GM18870 (cell line): ENCODE data around the gene TEX29.

Experiments
- ATAC-seq: cut with Tn5 transposase; IDR thresholded peaks from one replicate; pipeline ENCODE4 v1.9.1; 2021; ENCODE audit warnings: moderate library complexity; ENCODE audit not compliant: unreplicated experiment

The TEX29 gene

DNA sequence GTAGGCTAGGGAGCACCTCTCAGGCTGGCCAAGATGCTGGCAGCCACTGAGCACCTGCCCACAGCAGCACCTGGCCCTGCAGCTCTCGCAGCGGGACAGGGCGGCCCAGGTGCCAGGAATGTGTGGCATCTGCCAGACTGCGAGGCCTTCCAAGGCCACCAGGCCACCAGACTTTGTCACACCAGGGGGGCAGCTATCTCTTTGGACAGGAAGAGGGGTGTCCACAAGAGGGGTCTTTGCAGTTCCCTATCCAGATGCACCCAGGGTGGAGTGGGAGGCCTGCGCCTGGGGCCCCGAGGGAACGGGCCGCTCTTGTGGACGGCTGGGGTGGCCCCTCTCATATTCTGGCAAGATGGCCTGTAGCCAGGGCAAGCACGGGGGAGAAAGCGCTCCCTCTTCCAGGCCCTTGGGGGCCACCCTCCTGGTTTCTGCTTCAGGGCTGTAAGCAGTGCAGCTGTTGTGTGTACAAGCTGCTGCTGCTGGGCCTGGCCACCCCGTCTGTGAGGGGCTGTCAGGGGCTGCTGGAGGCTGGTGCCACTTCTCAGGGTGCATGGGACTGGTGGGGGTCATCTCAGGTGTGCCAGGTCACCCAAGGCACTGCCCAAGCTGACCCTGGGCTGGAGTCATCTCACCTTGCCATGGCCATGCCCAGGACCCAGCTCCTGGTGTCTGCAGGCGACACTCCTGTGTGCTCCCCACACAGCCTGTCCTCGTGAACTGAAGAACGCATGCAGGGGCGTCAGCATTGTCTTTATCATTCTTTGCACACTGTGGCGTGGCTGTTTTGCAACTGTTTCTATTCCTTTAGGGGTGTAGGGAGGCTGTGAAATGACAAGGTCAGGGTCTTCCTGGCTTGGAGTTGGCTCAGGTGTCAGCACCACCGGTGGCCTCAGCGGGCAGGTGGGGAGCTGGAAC lies 1.8 kb downstream of the TEX29 start:
- ATAC-seq, result no peak

- no peak for ATAC-seq
These were observed 2.5 kb downstream of the TEX29 start for GRCh38 chr13:111322916-111323331.

DNA sequence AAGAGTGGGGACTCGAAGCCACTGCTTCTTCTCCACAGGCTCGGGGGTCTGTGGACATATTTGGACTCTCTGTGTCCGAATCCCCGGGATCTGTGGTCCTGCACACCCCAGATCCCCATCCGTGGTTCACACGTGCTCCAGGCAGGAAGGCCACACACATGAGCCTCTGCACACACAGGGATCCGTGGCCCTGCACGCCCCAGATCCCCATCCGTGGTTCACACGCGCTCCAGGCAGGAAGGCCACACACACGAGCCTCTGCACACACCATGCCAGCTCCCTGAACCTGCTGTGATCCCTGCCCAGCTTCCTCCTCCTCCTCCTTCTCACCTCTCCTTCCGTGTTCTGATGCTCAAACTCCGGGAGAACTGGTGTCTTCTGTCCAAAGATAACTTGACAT lies 3.1 kb downstream of the TEX29 start:
- no peak for ATAC-seq

DNA sequence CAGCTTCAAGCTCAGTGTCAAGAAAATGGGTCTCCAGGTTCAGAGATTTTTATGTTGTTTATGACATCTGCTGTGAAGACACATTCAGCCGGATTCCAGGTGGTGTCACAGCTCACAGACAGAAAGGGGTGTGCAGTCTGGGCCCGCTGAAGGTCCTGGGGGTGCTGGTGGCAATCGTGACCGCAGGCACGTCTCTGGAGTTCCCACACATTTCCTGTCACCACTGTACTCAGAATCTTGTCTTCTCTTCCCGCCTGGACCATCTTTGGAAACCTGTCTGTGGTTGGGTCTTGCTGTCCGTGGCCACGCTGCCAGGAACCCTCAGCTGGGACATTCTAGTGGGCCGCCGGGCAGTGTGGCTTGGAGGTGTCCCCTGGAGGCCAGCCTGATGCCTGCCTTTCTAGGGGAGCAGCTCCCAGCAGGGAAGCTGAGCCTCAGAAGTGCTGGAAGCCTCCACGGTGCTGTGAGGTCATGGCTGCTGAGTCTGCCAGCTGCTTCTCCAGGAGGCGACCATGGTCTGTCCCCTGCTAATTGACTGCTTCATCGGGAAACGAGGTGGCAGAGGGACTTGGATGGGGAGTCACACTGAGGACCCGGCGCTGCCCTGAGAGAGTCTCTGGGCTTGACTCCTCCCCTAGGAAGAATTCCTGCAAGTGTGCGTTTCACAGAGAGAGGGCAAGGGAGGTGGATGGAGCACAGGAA lies 3.7 kb downstream of the TEX29 start:
- no peak for ATAC-seq

GRCh38 chr13:111324736-111325135 lies 4.3 kb downstream of the TEX29 start:
- ATAC-seq, result no peak

DNA sequence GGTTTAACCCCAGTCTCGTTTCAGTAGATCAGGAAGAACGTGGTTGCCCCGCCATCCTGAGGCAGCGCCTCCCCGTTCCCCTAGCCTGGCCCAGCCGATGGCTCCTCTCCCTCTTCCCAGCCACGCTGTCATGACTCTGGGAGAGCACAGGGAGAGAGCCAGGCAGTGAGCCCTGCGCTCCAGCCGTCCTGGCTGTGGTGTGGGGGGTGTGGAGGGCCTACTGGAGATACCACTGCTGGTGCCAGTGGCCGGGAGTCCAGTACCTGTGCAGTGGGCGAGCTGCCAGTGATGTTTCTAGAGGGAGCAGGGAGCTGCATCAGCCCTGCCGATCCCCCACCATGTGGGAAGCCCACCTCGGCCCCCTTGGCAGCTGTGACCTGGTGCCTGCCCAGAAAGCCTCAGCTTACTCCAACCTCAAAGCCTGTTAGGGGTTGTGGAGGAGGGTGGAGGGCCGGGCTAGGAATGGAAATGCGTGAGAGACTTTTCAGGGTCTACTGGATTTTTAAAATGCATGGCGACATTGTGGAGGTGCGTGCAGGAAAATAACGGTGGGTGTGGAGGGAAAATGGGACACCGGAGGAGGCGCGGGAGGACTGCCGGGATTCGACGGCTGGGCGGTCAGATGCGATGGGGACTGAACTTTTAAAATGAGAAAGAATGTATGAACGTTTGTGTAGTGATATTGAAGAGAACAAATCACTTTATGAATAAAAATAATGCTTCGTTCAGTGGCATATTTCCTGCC lies 4.9 kb downstream of the TEX29 start:
- no peak for ATAC-seq

GRCh38 chr13:111325941-111326620 lies 5.6 kb downstream of the TEX29 start:
- no peak for ATAC-seq

- no peak for ATAC-seq
These were observed 6.2 kb downstream of the TEX29 start for GRCh38 chr13:111326621-111326965.

DNA sequence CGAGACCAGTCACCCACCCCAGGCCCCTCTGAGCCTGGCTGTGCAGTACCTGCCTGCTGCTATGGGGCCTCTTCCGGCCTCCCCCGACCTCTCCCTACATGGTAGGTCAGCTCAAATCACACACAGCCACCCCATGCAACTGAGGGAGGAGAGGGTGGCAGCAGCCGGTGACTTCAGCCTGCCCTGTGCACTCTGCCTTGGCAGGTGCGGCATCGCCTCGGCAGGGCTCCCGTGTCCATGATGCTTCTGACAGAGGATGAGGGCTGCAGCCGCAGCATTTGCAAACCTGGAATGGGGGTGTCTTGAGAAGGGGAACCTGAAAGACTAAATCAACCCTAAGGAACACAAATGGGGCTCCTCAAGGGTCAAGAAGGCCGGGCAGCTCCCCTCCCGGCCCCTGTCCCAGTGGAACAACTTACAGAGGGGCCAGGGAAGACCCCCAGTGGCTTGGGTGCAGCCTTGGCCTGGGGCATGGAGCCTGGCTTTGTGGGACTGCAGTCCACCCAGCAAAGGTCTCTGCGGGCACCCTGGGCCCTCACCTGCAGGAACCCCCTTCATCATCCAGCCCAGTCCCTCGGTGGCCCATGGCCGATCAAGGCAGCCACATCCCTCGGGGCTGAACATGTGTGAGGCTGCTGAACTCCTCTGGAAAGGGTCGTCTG lies 6.7 kb downstream of the TEX29 start:
- ATAC-seq, result no peak

- no peak for ATAC-seq
These were observed 7.5 kb downstream of the TEX29 start for GRCh38 chr13:111327730-111328573.

- ATAC-seq, result no peak
These were observed 8.3 kb downstream of the TEX29 start for GRCh38 chr13:111328574-111329410.

- no peak for ATAC-seq
These were observed 9.2 kb downstream of the TEX29 start for GRCh38 chr13:111329641-111330040.

- no peak for ATAC-seq
These were observed 9.7 kb downstream of the TEX29 start for GRCh38 chr13:111330066-111330610.

GRCh38 chr13:111335298-111335697 lies 14.9 kb downstream of the TEX29 start:
- no peak for ATAC-seq

DNA sequence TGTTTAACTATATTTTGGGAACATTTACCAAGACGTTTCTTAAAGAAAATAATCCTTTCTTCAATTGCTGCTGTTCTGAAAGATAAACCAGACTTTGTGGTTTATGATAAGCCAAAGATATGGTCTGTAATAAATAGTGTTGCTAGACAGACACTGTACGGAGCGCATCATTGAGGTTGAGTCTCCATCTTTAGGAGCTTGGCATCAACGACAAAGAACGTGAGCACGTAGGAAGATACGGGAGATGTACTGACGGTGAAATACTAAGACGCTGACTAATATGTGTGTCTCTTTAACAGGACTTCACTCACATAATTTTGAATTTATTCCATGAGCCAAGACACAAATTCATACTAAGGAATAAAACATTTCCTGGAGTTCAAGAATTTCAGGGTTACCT lies 16.2 kb downstream of the TEX29 start:
- ATAC-seq, result no peak

DNA sequence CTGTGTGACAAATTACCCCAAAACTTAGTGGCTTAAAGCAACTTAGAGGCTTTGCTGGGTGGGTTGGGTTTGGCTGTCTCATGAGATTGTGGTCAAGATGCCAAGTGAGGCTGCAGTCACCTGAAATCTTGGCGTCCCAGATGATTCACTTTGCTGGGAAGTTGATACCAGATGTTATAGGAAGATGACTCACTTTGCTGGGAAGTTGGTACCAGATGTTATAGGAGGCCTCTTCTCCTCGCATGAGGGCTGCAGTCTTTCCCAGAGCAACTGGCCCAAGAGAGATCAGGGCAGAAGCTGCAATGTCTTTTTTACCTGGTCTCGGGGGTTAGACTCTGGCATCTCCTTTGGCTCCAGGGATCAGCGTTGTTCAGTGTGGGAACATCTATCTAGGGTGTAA lies 16.8 kb downstream of the TEX29 start:
- ATAC-seq, result no peak

- ATAC-seq, result no peak
These were observed 17.3 kb downstream of the TEX29 start for GRCh38 chr13:111337741-111338140.

DNA sequence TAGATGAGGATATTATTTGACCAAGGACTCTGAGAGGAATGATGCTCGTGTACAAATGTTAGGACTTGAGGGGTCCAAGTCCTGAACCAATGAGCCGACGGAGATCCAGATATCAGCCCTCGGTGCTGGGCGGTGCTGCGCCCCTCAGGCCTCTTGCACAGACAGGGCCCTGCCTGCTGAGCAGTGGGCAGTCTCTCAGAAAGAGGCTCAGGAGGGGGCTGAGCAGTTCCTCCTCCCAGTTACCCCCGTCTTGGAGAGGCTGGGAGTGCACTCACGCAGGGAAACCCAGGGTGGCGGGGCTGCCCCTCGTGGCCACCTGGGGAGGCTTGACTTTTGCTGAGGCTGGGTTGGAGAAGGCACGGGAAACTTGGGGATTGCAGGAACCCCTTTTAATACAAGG lies 18.4 kb downstream of the TEX29 start:
- ATAC-seq, result no peak
